GM13977 (cell line): ENCODE measurements around the gene SORBS2.
A peak's percentile ranks its signal among the peaks of the same experiment; 100 is the strongest.

Experiments used
- DNase-seq: peaks from one replicate; pipeline ENCODE4 v3.0.0; 2012; ENCODE audit warnings: low spot score
- in situ Hi-C: fragments of 300-500 bp; cut with MboI; formaldehyde crosslinking; loops from one replicate; pipeline ENCODE4 v1.12.0; 2022; ENCODE audit warnings: low sequenced_read_pairs, low pct_unique_long_range_greater_than_20kb, mixed read lengths, inconsistent platforms; ENCODE audit not compliant: unreplicated experiment
- TF ChIP-seq, protein P1 (sequence below): IDR thresholded peaks from 2 replicates; pipeline ENCODE4 v1.5.1; 2012; ENCODE audit warnings: mild to moderate bottlenecking, control low read depth; ENCODE audit not compliant: insufficient read depth; ENCODE audit errors: extremely low read depth, missing control alignments

SORBS2 gene

DNA sequence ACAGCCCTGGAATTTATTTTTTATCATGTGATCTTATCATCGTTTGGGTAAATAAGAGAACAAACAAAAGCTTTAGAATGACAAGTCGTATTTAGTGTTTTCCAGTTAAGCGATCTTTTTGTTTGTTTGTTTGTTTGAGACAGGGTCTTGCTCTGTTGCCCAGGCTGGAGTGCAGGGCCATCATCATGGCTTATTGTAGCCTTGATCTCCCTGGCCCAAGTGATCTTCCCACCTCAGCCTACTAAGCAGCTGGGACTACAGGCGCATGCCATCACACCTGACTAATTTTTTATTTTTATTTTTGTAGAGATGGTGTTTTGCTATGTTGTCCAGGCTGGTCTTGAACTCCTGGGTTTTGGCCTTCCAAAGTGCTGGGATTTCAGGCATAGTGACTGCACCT, 219.6 kb downstream of the SORBS2 start:
- DNase-seq: no peak
- in situ Hi-C loops: no loop called here
- TF ChIP-seq, protein P1, sequence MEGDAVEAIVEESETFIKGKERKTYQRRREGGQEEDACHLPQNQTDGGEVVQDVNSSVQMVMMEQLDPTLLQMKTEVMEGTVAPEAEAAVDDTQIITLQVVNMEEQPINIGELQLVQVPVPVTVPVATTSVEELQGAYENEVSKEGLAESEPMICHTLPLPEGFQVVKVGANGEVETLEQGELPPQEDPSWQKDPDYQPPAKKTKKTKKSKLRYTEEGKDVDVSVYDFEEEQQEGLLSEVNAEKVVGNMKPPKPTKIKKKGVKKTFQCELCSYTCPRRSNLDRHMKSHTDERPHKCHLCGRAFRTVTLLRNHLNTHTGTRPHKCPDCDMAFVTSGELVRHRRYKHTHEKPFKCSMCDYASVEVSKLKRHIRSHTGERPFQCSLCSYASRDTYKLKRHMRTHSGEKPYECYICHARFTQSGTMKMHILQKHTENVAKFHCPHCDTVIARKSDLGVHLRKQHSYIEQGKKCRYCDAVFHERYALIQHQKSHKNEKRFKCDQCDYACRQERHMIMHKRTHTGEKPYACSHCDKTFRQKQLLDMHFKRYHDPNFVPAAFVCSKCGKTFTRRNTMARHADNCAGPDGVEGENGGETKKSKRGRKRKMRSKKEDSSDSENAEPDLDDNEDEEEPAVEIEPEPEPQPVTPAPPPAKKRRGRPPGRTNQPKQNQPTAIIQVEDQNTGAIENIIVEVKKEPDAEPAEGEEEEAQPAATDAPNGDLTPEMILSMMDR: no peak

DNA sequence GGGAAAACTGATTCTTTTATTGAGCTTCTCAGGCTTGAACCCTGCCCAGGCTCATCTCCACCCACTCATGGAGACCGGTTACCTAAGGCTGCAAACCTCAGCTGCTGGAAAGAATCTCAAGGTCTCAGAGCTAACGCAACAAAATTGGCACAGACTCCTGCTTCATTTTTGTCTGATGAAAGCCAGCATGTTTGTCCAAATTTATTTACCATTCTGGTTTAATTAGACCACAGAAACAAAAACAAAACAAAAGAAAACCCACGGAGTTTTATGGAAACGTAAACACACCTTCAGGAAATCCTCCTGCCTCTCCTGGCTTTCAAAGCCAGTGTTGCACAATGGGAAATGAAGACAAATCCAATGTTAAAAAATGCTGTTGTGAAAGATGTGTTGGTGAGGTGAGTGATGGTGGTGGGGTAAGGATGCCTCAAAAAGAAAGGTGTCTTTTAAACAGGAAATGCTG, 220.3 kb downstream of the SORBS2 start:
- in situ Hi-C loops: no loop called here
- no peak for DNase-seq
- TF ChIP-seq, protein P1: no peak

GRCh38 chr4:185590982-185591381, 221.0 kb downstream of the SORBS2 start:
- TF ChIP-seq, protein P1: no peak
- DNase-seq: no peak
- in situ Hi-C loops: no loop called here

DNA sequence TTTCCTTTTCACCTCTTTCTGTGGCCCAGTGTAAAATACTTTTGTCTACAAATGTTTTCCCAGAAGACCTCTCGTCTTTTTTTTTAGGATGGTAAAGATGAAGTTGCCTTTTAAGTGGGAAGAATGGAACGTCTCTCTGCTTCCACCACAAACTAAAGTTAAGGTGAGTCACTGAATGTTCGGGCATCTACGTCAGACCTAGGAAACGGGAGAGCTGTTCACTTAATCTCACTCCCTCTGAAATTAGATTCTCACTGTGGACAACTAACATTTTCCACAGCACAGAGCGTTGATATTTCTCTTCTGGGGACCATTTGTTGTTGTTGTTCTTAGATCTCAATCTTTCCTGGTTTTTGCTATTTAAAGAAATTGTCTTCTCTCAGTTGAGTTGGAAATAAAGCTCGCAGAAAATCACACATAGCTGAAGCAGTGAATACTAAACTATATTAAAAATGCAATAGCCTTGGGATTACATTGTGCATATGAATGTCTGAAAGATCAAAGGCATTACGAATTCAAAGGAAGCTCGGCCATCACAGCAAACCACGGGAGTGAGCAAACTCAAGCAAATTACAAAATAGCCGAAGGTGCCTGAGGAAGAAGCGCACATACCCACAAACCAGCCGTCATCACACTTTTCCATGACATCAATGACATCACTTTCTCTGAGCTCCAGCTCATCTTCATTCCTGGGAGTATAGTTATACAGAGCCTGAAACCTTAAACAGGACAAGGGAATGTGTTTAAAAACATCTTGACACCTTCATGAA, 222.7 kb downstream of the SORBS2 start:
- no peak for DNase-seq
- in situ Hi-C loops: no loop called here
- TF ChIP-seq, protein P1: no peak

GRCh38 chr4:185587427-185588161, 224.4 kb downstream of the SORBS2 start:
- TF ChIP-seq, protein P1: peak; percentile 7
- peak; percentile 86 for DNase-seq
- in situ Hi-C loops: no loop called here

GRCh38 chr4:185587030-185587426, 225.0 kb downstream of the SORBS2 start:
- in situ Hi-C loops: no loop called here
- TF ChIP-seq, protein P1: no peak
- no peak for DNase-seq
